CD14-positive monocyte (primary cell): ENCODE results near the gene DHRS1. TPM values are rescaled to one million over a fixed set of nuclear protein-coding genes. Genes with fewer than 3 reads are reported as not detected.

ENCODE experiments used
- DNase-seq, 3 donors: peaks; one replicate each; pipeline ENCODE4 v3.0.0-alpha.2; 2011 to 2022
- H2AFZ ChIP-seq: 2 replicates; pipeline ENCODE4 v1.6.0; 2012; ENCODE audit warnings: mild to moderate bottlenecking, low read depth, low read length, inconsistent platforms; ENCODE audit not compliant: insufficient read depth, poor library complexity, severe bottlenecking
- H3K27ac ChIP-seq, 2 donors: 1 replicate in 1 of 2; 2 replicates in 1 of 2; pipeline ENCODE4 v1.5.1; 2012 to 2013; ENCODE audit warnings: low read length in 2 of 2, control low read depth in 1 of 2, inconsistent platforms in 1 of 2, low read depth in 1 of 2, mild to moderate bottlenecking in 1 of 2
- H3K27me3 ChIP-seq, 2 donors: one replicate each; pipeline versions ENCODE4 v1.6.0 to v1.6.1; 2011 to 2013; ENCODE audit warnings: low read length in 2 of 2; ENCODE audit not compliant: control insufficient read depth in 2 of 2, insufficient read depth in 2 of 2
- H3K36me3 ChIP-seq, 2 donors: replicated peaks in 1 of 2; 1 replicate in 1 of 2; 2 replicates in 1 of 2; pipeline versions ENCODE4 v1.5.1 to v1.6.1; 2012 to 2013; ENCODE audit warnings: low read length in 2 of 2, control low read depth in 1 of 2, inconsistent platforms in 1 of 2, mild to moderate bottlenecking in 1 of 2; ENCODE audit not compliant: insufficient read depth in 2 of 2, control insufficient read depth in 1 of 2
- H3K4me1 ChIP-seq, 2 donors: 1 replicate in 1 of 2; 2 replicates in 1 of 2; pipeline versions ENCODE4 v1.5.1 to v1.6.1; 2012 to 2013; ENCODE audit warnings: low read length in 2 of 2, control low read depth in 1 of 2, inconsistent platforms in 1 of 2, mild to moderate bottlenecking in 1 of 2, moderate library complexity in 1 of 2; ENCODE audit not compliant: insufficient read depth in 2 of 2, control insufficient read depth in 1 of 2
- H3K4me2 ChIP-seq: replicated peaks from 2 replicates; pipeline ENCODE3; 2012; ENCODE audit warnings: low read length, moderate library complexity, mild to moderate bottlenecking; ENCODE audit not compliant: poor library complexity, severe bottlenecking; ENCODE audit errors: extremely low read depth
- H3K4me3 ChIP-seq, 3 experiments: fragments of 200-600 bp in 1 of 3; sonication (generic) in 1 of 3; replicated peaks in 1 of 3; 1 replicate in 2 of 3; 2 replicates in 1 of 3; pipeline ENCODE4 v1.5.1; 2011 to 2013; ENCODE audit warnings: low read length in 3 of 3, mild to moderate bottlenecking in 3 of 3, control low read depth in 2 of 3, low read depth in 2 of 3, inconsistent platforms in 1 of 3, moderate library complexity in 1 of 3
- H3K79me2 ChIP-seq: 2 replicates; pipeline ENCODE4 v1.6.0; 2012; ENCODE audit warnings: mild to moderate bottlenecking, control low read depth, inconsistent platforms, low read length, moderate library complexity; ENCODE audit not compliant: insufficient read depth
- H3K9ac ChIP-seq: 2 replicates; pipeline ENCODE4 v1.6.0; 2017; ENCODE audit warnings: low read length, mild to moderate bottlenecking; ENCODE audit not compliant: insufficient read depth, poor library complexity, severe bottlenecking
- H3K9me3 ChIP-seq, 2 donors: replicated peaks in 1 of 2; 1 replicate in 1 of 2; 2 replicates in 1 of 2; pipeline versions ENCODE4 v1.5.1 to v1.6.1; 2012 to 2013; ENCODE audit warnings: low read length in 2 of 2, control low read depth in 1 of 2; ENCODE audit not compliant: control insufficient read depth in 1 of 2, insufficient read depth in 1 of 2
- H4K20me1 ChIP-seq: 2 replicates; pipeline ENCODE4 v1.6.0; 2012; ENCODE audit warnings: mild to moderate bottlenecking, low read length, control low read depth, moderate library complexity; ENCODE audit not compliant: insufficient read depth
- H3K27ac Mint-ChIP-seq, 7 donors: one replicate each; pipeline ENCODE4 v1.8.0; 2020; ENCODE audit warnings: mild to moderate bottlenecking in 7 of 7, mixed read lengths in 7 of 7, moderate library complexity in 6 of 7, inconsistent platforms in 2 of 7
- H3K27me3 Mint-ChIP-seq, 3 donors: one replicate each; pipeline ENCODE4 v1.8.0; 2021 to 2022; ENCODE audit warnings: low read depth in 3 of 3, mild to moderate bottlenecking in 3 of 3, mixed read lengths in 3 of 3, moderate library complexity in 3 of 3, inconsistent platforms in 1 of 3
- H3K36me3 Mint-ChIP-seq, 2 donors: one replicate each; pipeline ENCODE4 v1.8.0; 2020; ENCODE audit warnings: mixed read lengths in 2 of 2, inconsistent platforms in 1 of 2, mild to moderate bottlenecking in 1 of 2
- H3K4me1 Mint-ChIP-seq: one replicate; pipeline ENCODE4 v1.8.0; 2020; ENCODE audit warnings: mild to moderate bottlenecking, mixed read lengths
- H3K4me3 Mint-ChIP-seq, 2 donors: one replicate each; pipeline ENCODE4 v1.8.0; 2020; ENCODE audit warnings: mild to moderate bottlenecking in 2 of 2, mixed read lengths in 2 of 2, moderate library complexity in 1 of 2
- H3K9me3 Mint-ChIP-seq, 7 donors: one replicate each; pipeline ENCODE4 v1.8.0; 2020 to 2022; ENCODE audit warnings: mixed read lengths in 7 of 7, mild to moderate bottlenecking in 6 of 7, moderate library complexity in 6 of 7, inconsistent platforms in 2 of 7
- CTCF ChIP-seq: fragments of 200-600 bp; IDR thresholded peaks from one replicate; pipeline ENCODE4 v1.8.0; 2022; ENCODE audit warnings: antibody characterized with exemption, mild to moderate bottlenecking
- WGBS: methylation state at CpG from one replicate; pipeline ENCODE4 v1.1.5; 2013; ENCODE audit warnings: missing lambda C conversion rate; ENCODE audit not compliant: insufficient coverage; 5-methylcytosine and 5-hydroxymethylcytosine counted together
- intact Hi-C, 2 donors: fragments of 100-400 bp; cut with micrococcal nuclease; formaldehyde crosslinking; loops; one replicate each; pipeline versions ENCODE4 v1.15.0 to v1.15.1; 2023
- polyA plus RNA-seq, 3 donors: library from polyadenylated mRNA; depleted of rRNA in 1 of 3; unstranded in 2 of 3; stranded (reverse) in 1 of 3; fragments of 300-500 nt in 2 of 3; fragments of >200 nt in 1 of 3; fragmentation: Illumina TruSeq in 2 of 3; gene quantifications; 1 replicate in 2 of 3; 2 replicates in 1 of 3; pipeline ENCODE4 v1.2.3, GENCODE V29; 2012 to 2021

The DHRS1 gene
- polyA plus RNA-seq, 3 donors, result 31.6 to 49.4 (median 48.8) TPM

GRCh38 chr14:24277606-24278321 is 21.8 kb downstream of the DHRS1 start:
- Histone ChIP-seq H3K4me2 (peak overlapping the region; percentile 66), H3K27me3 (no peaks in the 10 kb centered on the region), H2AFZ (no peak overlapping the region), H3K4me3 (peak overlapping the region in 1 of 3 experiments; percentile 55), H4K20me1 (no peaks in the 10 kb centered on the region), H3K9me3 (no peaks in the 10 kb centered on the region), H3K36me3 (no peaks in the 10 kb centered on the region), H3K9ac (peak overlapping the region; percentile 33), H3K79me2 (peaks cover 55% of the 10 kb centered on the region), H3K27ac (peak overlapping the region; percentile 96 to 98), H3K4me1 (peaks cover 100% of the 10 kb centered on the region in 2 donors)
- peaks cover 0 to 2% (median 0%) of the 10 kb centered on the region in 7 donors for H3K9me3 Mint-ChIP-seq
- peak overlapping the region; percentile 18 to 35 for H3K4me3 Mint-ChIP-seq
- peaks cover 0 to 4% (median 0%) of the 10 kb centered on the region in 3 donors for H3K27me3 Mint-ChIP-seq
- intact Hi-C loops, result loop anchor here in 1 of 2 donors (5.0 kb wide), 1 partner anchor 35 kb away; the partner anchor contains the start of genes LTB4R and LTB4R2
- TF ChIP-seq CTCF, result no peak
- WGBS, result 28% methylated on average over 9 of the region's 11 CpGs
- DNase-seq, result peak; percentile 79 to 92 (median 90)
- peak overlapping the region; percentile 91 to 99 (median 95) for H3K27ac Mint-ChIP-seq
- H3K36me3 Mint-ChIP-seq, result peaks cover 0 to 6% of the 10 kb centered on the region in 2 donors
- H3K4me1 Mint-ChIP-seq, result peaks cover 95% of the 10 kb centered on the region

GRCh38 chr14:24277071-24277470 is 22.5 kb downstream of the DHRS1 start:
- Mint-ChIP-seq H3K36me3 (peaks cover 0 to 6% of the 10 kb centered on the region in 2 donors), H3K9me3 (peaks cover 0 to 2% (median 0%) of the 10 kb centered on the region in 7 donors), H3K27me3 (peaks cover 0 to 4% (median 0%) of the 10 kb centered on the region in 3 donors), H3K4me3 (peak overlapping the region; percentile 18 to 47), H3K4me1 (peaks cover 95% of the 10 kb centered on the region), H3K27ac (peak overlapping the region; percentile 91 to 99 (median 95))
- H3K27me3 ChIP-seq, result no peaks in the 10 kb centered on the region
- H3K9ac ChIP-seq, result peak overlapping the region; percentile 33
- peaks cover 100% of the 10 kb centered on the region in 2 donors for H3K4me1 ChIP-seq
- H3K27ac ChIP-seq, result peak overlapping the region; percentile 96 to 98
- DNase-seq, result peak in 2 of 3 donors; percentile 37 to 42
- TF ChIP-seq CTCF, result no peak
- peak overlapping the region; percentile 66 for H3K4me2 ChIP-seq
- WGBS, result 40% methylated on average over 3 of the region's 6 CpGs
- H4K20me1 ChIP-seq, result no peaks in the 10 kb centered on the region
- H3K79me2 ChIP-seq, result peaks cover 59% of the 10 kb centered on the region
- H3K36me3 ChIP-seq, result no peaks in the 10 kb centered on the region
- peak overlapping the region in 1 of 3 experiments; percentile 55 for H3K4me3 ChIP-seq
- no peaks in the 10 kb centered on the region for H3K9me3 ChIP-seq
- no peak overlapping the region for H2AFZ ChIP-seq
- intact Hi-C loops, result loop anchor here in 1 of 2 donors (5.0 kb wide), 1 partner anchor 35 kb away; the partner anchor contains the start of genes LTB4R and LTB4R2
